Astrocyte (in vitro differentiated cells and primary cell): Measurements from ENCODE around the gene SLC25A21.

Experiments
- CTCF ChIP-seq: IDR thresholded peaks from 2 replicates; pipeline ENCODE4 v1.5.1; 2011; ENCODE audit warnings: low read depth, mild to moderate bottlenecking, inconsistent platforms, low read length, moderate library complexity; ENCODE audit not compliant: insufficient read depth
- EZH2 ChIP-seq: IDR thresholded peaks from 2 replicates; pipeline ENCODE4 v1.6.1; 2012; ENCODE audit warnings: mild to moderate bottlenecking, low read length, inconsistent platforms; ENCODE audit not compliant: insufficient read depth

GRCh38 chr14:37122919-37123639 lies 49.3 kb downstream of the SLC25A21 start:
- TF ChIP-seq CTCF (no peak), EZH2 (no peak)
